Activated CD8-positive, alpha-beta T cell treated with anti-CD3 and anti-CD28 coated beads for 36 hours (primary cell): Measurements from ENCODE around the gene DNAH12. TPM values are rescaled to one million over a fixed set of nuclear protein-coding genes. Genes with fewer than 3 reads are reported as not detected.
A peak's percentile ranks its signal among the peaks of the same experiment; 100 is the strongest.

Source experiments
- ATAC-seq: fragments of 200-7000 bp; cut with Tn5 transposase; one replicate; pipeline ENCODE4 v1.10.0; 2021; ENCODE audit warnings: mild to moderate bottlenecking, moderate library complexity
- CTCF ChIA-PET: fragments of 350-600 bp; sonication (Branson Sonifier 250); formaldehyde crosslinking; loops from one replicate; lab custom pipeline; 2021; ENCODE audit warnings: antibody characterized with exemption; lab: Charles Lee
- POLR2A ChIA-PET: fragments of 350-600 bp; sonication (Branson Sonifier 250); formaldehyde crosslinking; loops from one replicate; lab custom pipeline; 2021; ENCODE audit warnings: antibody characterized with exemption; lab: Charles Lee
- DNase-seq: peaks from one replicate; pipeline ENCODE4 v3.0.0-alpha.2; 2020
- H3K27ac Mint-ChIP-seq: one replicate; pipeline ENCODE4 v1.8.0; 2021; ENCODE audit warnings: mild to moderate bottlenecking, mixed read lengths
- H3K27me3 Mint-ChIP-seq: one replicate; pipeline ENCODE4 v1.8.0; 2021; ENCODE audit warnings: mixed read lengths
- H3K36me3 Mint-ChIP-seq: one replicate; pipeline ENCODE4 v1.8.0; 2021; ENCODE audit warnings: low read depth, mixed read lengths
- H3K4me1 Mint-ChIP-seq: one replicate; pipeline ENCODE4 v1.8.0; 2021; ENCODE audit warnings: low read depth, mixed read lengths
- H3K4me3 Mint-ChIP-seq: one replicate; pipeline ENCODE4 v1.8.0; 2021; ENCODE audit warnings: mild to moderate bottlenecking, moderate library complexity, mixed read lengths
- H3K9me3 Mint-ChIP-seq: one replicate; pipeline ENCODE4 v1.8.0; 2021; ENCODE audit warnings: mixed read lengths
- intact Hi-C: fragments of 100-400 bp; cut with micrococcal nuclease; formaldehyde crosslinking; loops from one replicate; pipeline ENCODE4 v1.10.0; 2022
- total RNA-seq, 2 experiments: library from RNA; stranded (reverse); gene quantifications; one replicate each; pipeline ENCODE4 v1.2.3, GENCODE V29; 2021
- TF ChIP-seq, protein P1 (sequence below): fragments of 200-600 bp; IDR thresholded peaks from one replicate; pipeline ENCODE4 v1.8.0; 2022; ENCODE audit warnings: antibody characterized with exemption, mild to moderate bottlenecking

DNAH12 gene
- total RNA-seq, 2 experiments from 2014 or later, result 0.07 TPM; not detected in 1

DNA sequence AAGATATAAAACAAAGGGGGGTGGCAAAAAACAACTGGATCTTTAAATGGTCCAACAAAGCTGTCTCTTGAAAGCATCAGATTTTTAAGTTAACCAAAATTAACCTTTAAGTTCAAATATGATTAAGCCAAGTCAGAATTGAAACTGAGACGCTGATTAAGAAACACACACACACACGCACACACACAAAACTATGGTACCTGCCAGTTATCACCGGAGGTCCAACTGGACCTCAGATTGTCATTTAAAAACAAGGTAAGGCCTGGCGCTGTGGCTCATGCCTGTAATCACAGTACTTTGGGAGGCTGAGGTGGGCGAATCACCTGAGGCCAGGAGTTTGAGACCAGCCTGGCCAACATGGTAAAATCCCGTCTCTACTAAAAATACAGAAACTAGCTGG, 42.6 kb upstream of the DNAH12 start:
- DNase-seq (peak; percentile 14), ATAC-seq (peak; percentile 13)
- TF ChIP-seq, protein P1, sequence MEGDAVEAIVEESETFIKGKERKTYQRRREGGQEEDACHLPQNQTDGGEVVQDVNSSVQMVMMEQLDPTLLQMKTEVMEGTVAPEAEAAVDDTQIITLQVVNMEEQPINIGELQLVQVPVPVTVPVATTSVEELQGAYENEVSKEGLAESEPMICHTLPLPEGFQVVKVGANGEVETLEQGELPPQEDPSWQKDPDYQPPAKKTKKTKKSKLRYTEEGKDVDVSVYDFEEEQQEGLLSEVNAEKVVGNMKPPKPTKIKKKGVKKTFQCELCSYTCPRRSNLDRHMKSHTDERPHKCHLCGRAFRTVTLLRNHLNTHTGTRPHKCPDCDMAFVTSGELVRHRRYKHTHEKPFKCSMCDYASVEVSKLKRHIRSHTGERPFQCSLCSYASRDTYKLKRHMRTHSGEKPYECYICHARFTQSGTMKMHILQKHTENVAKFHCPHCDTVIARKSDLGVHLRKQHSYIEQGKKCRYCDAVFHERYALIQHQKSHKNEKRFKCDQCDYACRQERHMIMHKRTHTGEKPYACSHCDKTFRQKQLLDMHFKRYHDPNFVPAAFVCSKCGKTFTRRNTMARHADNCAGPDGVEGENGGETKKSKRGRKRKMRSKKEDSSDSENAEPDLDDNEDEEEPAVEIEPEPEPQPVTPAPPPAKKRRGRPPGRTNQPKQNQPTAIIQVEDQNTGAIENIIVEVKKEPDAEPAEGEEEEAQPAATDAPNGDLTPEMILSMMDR, result no peak
- Mint-ChIP-seq H3K27me3 (no peaks in the 10 kb centered on the region), H3K4me3 (no peak overlapping the region), H3K36me3 (peaks cover 23% of the 10 kb centered on the region), H3K9me3 (no peaks in the 10 kb centered on the region), H3K4me1 (peaks cover 33% of the 10 kb centered on the region), H3K27ac (peak overlapping the region; percentile 37)
- POLR2A ChIA-PET, result interaction anchor here (0.6 to 1.9 kb wide), 2 partner anchors 10 to 31 kb away, joined by 3 to 11 read pairs; partner anchors contain the start of genes ARF4 and PDE12
- intact Hi-C loops, result no loop called here
- CTCF ChIA-PET, result interaction anchor here (1.1 kb wide), 1 partner anchor 15 kb away, joined by 3 read pairs; no protein-coding TSS in a partner anchor

DNA sequence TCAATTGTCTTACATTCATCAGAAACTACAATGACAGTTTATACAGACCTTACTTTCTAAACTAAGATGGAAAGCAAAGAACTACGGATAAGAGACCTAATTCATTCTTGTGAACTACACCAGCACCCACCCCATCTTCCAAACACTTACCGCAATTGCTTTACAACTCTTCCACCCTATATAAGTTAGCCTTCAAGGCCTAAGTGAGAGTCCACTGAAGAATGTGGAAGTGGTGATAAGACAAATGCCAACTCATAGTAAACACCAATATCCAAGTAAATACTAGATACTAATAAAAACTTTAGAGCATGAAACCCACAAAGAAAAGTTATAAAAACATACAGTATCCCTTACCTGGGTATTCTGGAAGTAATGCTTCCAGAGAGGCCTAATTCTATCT, 39.4 kb upstream of the DNAH12 start:
- no peak for ATAC-seq
- TF ChIP-seq, protein P1, result no peak
- ChIA-PET CTCF (interaction anchor here (0.8 kb wide), 1 partner anchor 11 kb away, joined by 3 read pairs; no protein-coding TSS in a partner anchor), POLR2A (no interaction called here)
- H3K9me3 Mint-ChIP-seq, result no peaks in the 10 kb centered on the region
- H3K27me3 Mint-ChIP-seq, result no peaks in the 10 kb centered on the region
- intact Hi-C loops, result no loop called here
- H3K4me3 Mint-ChIP-seq, result no peak overlapping the region
- H3K36me3 Mint-ChIP-seq, result peaks cover 21% of the 10 kb centered on the region
- no peak for DNase-seq
- peaks cover 27% of the 10 kb centered on the region for H3K4me1 Mint-ChIP-seq
- H3K27ac Mint-ChIP-seq, result no peak overlapping the region

DNA sequence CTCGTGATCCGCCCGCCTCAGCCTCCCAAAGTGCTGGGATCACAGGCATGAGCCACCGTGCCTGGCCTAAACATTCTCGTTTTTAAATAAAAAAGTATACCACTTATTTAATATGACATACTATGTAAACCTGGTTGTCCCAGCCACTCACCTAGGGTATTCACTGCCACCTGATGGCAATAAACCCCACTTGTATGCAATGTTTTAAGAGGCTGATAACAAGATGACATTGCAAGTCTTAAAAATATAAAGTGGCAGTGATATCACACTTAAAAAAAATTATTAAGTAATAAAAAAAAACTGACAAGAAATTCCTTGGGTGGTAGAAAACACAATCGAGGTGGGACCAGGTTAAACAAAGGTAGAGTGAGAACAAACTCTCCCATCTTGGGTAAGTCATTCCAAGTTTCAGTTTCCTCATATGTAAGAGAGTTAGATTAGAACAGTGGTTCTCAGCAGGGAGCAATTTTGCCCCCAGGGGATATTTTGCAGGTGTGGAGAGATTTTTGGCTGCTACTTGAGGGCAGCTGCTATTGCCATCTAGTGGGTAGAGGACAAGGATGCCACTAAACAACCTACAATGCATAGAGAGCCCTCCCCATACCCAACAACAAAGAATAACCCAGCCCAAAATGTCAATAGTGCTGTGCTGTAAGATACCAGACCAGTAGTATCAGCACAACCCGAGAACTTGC, 38.5 kb upstream of the DNAH12 start:
- Mint-ChIP-seq H3K4me1 (peaks cover 25% of the 10 kb centered on the region), H3K27me3 (no peaks in the 10 kb centered on the region), H3K36me3 (peaks cover 27% of the 10 kb centered on the region), H3K9me3 (no peaks in the 10 kb centered on the region), H3K4me3 (no peak overlapping the region), H3K27ac (peak overlapping the region; percentile 63)
- ATAC-seq (peak; percentile 60), DNase-seq (no peak)
- CTCF ChIA-PET, result interaction anchor here (0.8 to 2.9 kb wide), 2 partner anchors 12 to 185 kb away, joined by 3 to 9 read pairs; no protein-coding TSS in a partner anchor
- intact Hi-C loops, result no loop called here
- TF ChIP-seq, protein P1, result peak; percentile 13
- POLR2A ChIA-PET, result interaction anchor here (1.3 to 1.7 kb wide), 2 partner anchors 10 to 14 kb away, joined by 3 to 7 read pairs; partner anchors contain the start of gene ARF4

DNA sequence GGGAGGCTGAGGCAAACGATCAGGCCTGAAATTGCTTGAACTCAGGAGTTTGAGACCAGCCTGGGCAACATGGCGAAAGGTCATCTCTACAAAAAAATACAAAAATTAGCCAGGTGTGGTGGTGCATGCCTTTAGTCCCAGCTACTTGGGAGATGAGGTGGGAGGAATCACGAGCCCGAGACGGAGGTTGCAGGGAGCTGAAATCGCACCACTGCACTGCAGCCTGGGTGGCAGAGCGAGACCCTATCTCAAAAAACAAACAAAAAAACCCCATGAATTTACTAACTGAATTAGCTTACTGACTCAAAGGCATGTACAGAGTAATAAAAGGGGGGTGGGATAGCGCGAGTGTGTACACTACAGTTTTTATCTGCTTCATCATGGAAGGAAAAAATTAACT, 33.7 kb upstream of the DNAH12 start:
- peaks cover 48% of the 10 kb centered on the region for H3K36me3 Mint-ChIP-seq
- no peak overlapping the region for H3K4me3 Mint-ChIP-seq
- TF ChIP-seq, protein P1, result no peak
- ChIA-PET POLR2A (interaction anchor here (1.2 to 1.3 kb wide), 2 partner anchors 8 to 21 kb away, joined by 3 read pairs; partner anchors contain the start of gene PDE12), CTCF (interaction anchor here (1.3 kb wide), 1 partner anchor 16 kb away, joined by 3 read pairs; no protein-coding TSS in a partner anchor)
- no peaks in the 10 kb centered on the region for H3K9me3 Mint-ChIP-seq
- intact Hi-C loops, result no loop called here
- peak overlapping the region; percentile 7 for H3K27ac Mint-ChIP-seq
- ATAC-seq (no peak), DNase-seq (no peak)
- H3K4me1 Mint-ChIP-seq, result peaks cover 18% of the 10 kb centered on the region
- H3K27me3 Mint-ChIP-seq, result no peaks in the 10 kb centered on the region
